Activated CD8-positive, alpha-beta memory T cell treated with anti-CD3 and anti-CD28 coated beads for 1 hour (primary cell): Measurements from ENCODE around the gene KRTAP3-3.

ENCODE experiments used
- DNase-seq, 2 donors: peaks; one replicate each; pipeline ENCODE4 v3.0.0-alpha.2; 2020; ENCODE audit warnings: low read depth in 1 of 2; ENCODE audit errors: extremely low read depth in 1 of 2

Gene KRTAP3-3

GRCh38 chr17:40961591-40961990, 32.4 kb downstream of the KRTAP3-3 start:
- DNase-seq, result no peak

GRCh38 chr17:40960144-40960543, 33.8 kb downstream of the KRTAP3-3 start:
- no peak for DNase-seq

GRCh38 chr17:40958086-40958953, 35.6 kb downstream of the KRTAP3-3 start:
- no peak for DNase-seq

GRCh38 chr17:40956401-40957254, 37.3 kb downstream of the KRTAP3-3 start:
- no peak for DNase-seq

GRCh38 chr17:40953881-40954280, 40.1 kb downstream of the KRTAP3-3 start:
- DNase-seq, result no peak

GRCh38 chr17:40952661-40953060, 41.3 kb downstream of the KRTAP3-3 start:
- no peak for DNase-seq

GRCh38 chr17:40952154-40952553, 41.8 kb downstream of the KRTAP3-3 start:
- DNase-seq, result no peak

- DNase-seq, result no peak
Observed at GRCh38 chr17:40951011-40951622, 42.8 kb downstream of the KRTAP3-3 start.

- DNase-seq, result no peak
Observed at GRCh38 chr17:40950176-40950575, 43.8 kb downstream of the KRTAP3-3 start.

- DNase-seq, result no peak
Observed at GRCh38 chr17:40949418-40949817, 44.5 kb downstream of the KRTAP3-3 start.

- no peak for DNase-seq
Observed at GRCh38 chr17:40947929-40948328, 46.0 kb downstream of the KRTAP3-3 start.

GRCh38 chr17:40945414-40945813, 48.5 kb downstream of the KRTAP3-3 start:
- DNase-seq, result no peak

GRCh38 chr17:40944531-40944930, 49.4 kb downstream of the KRTAP3-3 start:
- no peak for DNase-seq
